Small intestine (tissue), 7 donors: Measurements from ENCODE around the gene HOXB4. TPM values are rescaled to one million over a fixed set of nuclear protein-coding genes. Genes with fewer than 3 reads are reported as not detected.
A peak's percentile ranks its signal among the peaks of the same experiment; 100 is the strongest.

Experiments
- DNase-seq, 2 donors: peaks; one replicate each; pipeline versions ENCODE4 v3.0.0 to v3.0.0-alpha.2; 2013
- FAIRE-seq: peaks from 2 replicates; lab custom pipeline; 2012; peaks lifted over from hg19 to GRCh38; lab: Jason Lieb, UNC
- H3K27ac ChIP-seq, 3 donors: one replicate each; pipeline ENCODE4 v1.5.1; 2013; ENCODE audit warnings: low read length in 2 of 3, mild to moderate bottlenecking in 2 of 3, control low read depth in 1 of 3, inconsistent platforms in 1 of 3, low read depth in 1 of 3, moderate library complexity in 1 of 3
- H3K27me3 ChIP-seq, 3 donors: one replicate each; pipeline ENCODE4 v1.6.1; 2013; ENCODE audit warnings: low read length in 3 of 3, inconsistent platforms in 1 of 3; ENCODE audit not compliant: control insufficient read depth in 3 of 3, insufficient read depth in 3 of 3
- H3K36me3 ChIP-seq, 3 donors: one replicate each; pipeline ENCODE4 v1.6.1; 2013; ENCODE audit warnings: low read length in 3 of 3, inconsistent platforms in 1 of 3, low read depth in 1 of 3, mild to moderate bottlenecking in 1 of 3, moderate library complexity in 1 of 3; ENCODE audit not compliant: control insufficient read depth in 3 of 3, insufficient read depth in 2 of 3
- H3K4me1 ChIP-seq, 3 donors: one replicate each; pipeline ENCODE4 v1.6.1; 2013; ENCODE audit warnings: low read length in 2 of 3, inconsistent platforms in 1 of 3, low read depth in 1 of 3, mild to moderate bottlenecking in 1 of 3, moderate library complexity in 1 of 3; ENCODE audit not compliant: control insufficient read depth in 3 of 3, insufficient read depth in 2 of 3
- H3K4me3 ChIP-seq, 3 donors: one replicate each; pipeline ENCODE4 v1.5.1; 2013; ENCODE audit warnings: low read length in 3 of 3, control low read depth in 1 of 3, inconsistent platforms in 1 of 3, low read depth in 1 of 3, mild to moderate bottlenecking in 1 of 3, moderate library complexity in 1 of 3
- H3K9me3 ChIP-seq, 2 donors: one replicate each; pipeline ENCODE4 v1.6.1; 2013; ENCODE audit warnings: low read depth in 1 of 2, low read length in 1 of 2; ENCODE audit not compliant: control insufficient read depth in 2 of 2, insufficient read depth in 1 of 2
- WGBS, 3 donors: extraction: QIAGEN DNeasy Blood & Tissue Kit; methylation state at CpG; one replicate each; pipeline ENCODE4 v1.1.7; 2013; 5-methylcytosine and 5-hydroxymethylcytosine counted together
- polyA plus RNA-seq, 4 donors: library from polyadenylated mRNA; stranded (reverse) in 3 of 4; unstranded in 1 of 4; fragments of 200-250 nt in 3 of 4; fragments of 120-200 nt in 1 of 4; gene quantifications; one replicate each; pipeline versions ENCODE4 v1.2.1 to v1.2.3, GENCODE V29; 2013
- donor health status: healthy with polysubstance abuse.
- donor health status: control.
- donor health status: control.
- donor health status: Bipolar disorder and iron deficiency.
- donor health status: healthy.

Gene HOXB4
- polyA plus RNA-seq, 4 donors = 0.27 to 3.1 (median 2.2) TPM; not detected in 1

DNA sequence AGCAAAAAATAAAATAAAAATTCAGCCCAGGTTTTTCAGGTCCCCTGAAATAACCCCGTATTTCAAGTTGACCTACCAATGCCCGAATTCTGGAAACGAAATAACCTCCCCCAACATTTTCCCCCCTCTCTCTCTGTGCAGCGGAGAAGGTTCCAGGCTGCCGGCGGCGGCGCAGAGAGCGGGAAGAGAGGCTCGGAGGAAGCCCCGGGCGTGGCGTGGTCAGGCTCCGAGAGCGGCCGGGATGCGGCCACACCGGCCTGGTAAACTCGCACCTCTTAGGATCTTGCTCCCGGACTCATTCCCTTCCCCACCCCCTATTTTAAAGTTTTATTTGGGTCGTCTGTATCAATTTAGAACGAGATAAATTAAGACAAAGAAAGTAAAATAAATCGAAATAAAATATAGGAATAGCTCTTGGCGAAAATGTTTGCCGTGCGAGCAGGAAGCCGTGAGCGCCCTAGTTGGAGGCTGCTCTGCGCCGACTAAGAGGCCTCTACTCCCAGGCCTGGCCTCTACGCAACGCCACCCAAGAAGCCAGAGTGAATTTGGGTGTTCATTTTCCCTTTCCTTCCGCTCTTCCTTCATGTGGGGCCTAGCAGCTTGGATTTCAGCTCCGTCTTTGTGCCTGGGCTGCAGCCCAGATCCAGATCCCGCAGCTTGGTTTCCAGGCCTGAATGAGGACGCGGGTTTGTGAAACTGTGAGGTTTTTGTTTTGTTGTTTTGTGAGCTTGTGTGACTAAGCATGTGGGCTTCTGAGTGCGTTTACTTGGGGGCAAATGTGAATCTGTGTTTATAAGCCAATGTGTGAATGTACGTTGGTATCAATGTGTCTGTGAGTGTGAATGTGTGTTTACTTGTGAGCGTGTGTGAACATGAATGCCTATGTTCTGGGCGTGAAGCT is 28.1 kb upstream of the HOXB4 start:
- no peak for FAIRE-seq
- Histone ChIP-seq H3K9me3 (peaks cover 0 to 20% of the 10 kb centered on the region in 2 donors), H3K27ac (peak overlapping the region in 1 of 3 donors; percentile 71), H3K4me1 (peaks cover 0 to 29% (median 2%) of the 10 kb centered on the region in 3 donors), H3K36me3 (peaks cover 0 to 7% (median 0%) of the 10 kb centered on the region in 3 donors), H3K27me3 (peaks cover 11 to 98% (median 23%) of the 10 kb centered on the region in 3 donors), H3K4me3 (no peak overlapping the region)
- 24 to 69% (median 50%) methylated on average over 41 of the region's 41 CpGs for WGBS, 3 donors
- no peak for DNase-seq

DNA sequence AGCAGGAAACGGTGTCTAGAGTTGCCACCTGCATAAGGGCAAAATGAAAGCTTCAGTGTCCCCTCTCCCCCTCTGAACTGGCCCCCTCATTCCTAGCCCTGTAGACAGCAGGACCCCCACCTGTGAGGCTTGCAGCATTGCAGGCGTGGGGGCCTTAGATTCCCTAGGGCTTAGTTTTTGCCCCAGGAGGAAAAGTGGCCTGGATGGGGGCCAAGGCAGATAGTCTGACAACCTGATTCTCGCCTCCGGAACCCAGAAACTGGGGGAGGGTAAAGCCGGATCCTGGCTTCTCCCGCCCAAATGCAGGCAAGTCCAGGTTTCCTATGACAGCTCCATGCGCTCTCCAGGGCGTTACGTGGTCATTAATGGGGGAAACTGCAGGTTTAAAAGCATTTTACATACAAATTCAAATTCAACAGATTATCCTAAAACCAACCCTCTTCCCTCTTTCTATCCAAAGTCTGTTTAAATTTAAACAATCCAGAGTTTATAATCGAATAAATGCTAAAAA is 27.3 kb upstream of the HOXB4 start:
- Histone ChIP-seq H3K4me3 (peak overlapping the region in 1 of 3 donors; percentile 61), H3K27me3 (peaks cover 11 to 98% (median 23%) of the 10 kb centered on the region in 3 donors), H3K9me3 (peaks cover 0 to 20% of the 10 kb centered on the region in 2 donors), H3K36me3 (peaks cover 0 to 7% (median 0%) of the 10 kb centered on the region in 3 donors), H3K4me1 (peaks cover 0 to 24% (median 2%) of the 10 kb centered on the region in 3 donors), H3K27ac (peak overlapping the region in 1 of 3 donors; percentile 71)
- no peak for DNase-seq
- FAIRE-seq = no peak
- WGBS, 3 donors = 36 to 53% (median 49%) methylated on average over 10 of the region's 10 CpGs

DNA sequence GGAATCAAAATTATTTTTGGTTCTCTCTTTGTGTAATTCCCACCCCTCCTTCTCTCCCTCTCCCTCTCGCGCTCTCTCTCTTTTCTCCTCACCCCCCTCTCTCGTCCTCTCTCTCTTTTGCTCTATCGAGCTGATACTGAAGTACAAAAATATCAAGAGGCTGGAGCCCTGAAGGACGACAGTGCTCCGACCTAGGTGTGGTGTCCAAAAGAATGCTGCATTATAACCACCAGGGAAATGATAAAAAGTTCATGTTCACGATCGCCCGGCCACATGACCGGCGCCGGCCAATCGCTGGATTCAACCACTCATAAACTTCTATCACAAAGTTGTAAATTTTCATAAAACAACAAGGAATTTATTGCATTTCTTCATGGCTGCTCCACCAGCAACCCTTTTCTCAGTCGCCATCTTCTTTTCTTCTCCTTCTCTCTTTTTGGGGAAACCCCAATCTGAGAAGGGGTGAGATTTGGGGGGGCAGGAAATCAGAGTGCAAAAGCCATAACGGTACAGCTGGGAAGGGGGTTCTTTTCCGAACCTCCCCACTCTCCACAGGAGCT is 26.7 kb upstream of the HOXB4 start, which contains the start of gene HOXB6:
TSS of gene HOXB6 (minus strand) at position 217 of the 560 bp plus-strand sequence. CDS start 6,836 bp downstream, outside the sequence.
- peak within 1 kb of the TSS in 2 of 3 donors; percentile 47 to 61 for H3K4me3 ChIP-seq
- peak within 1 kb of the TSS in 1 of 3 donors; percentile 71 for H3K27ac ChIP-seq

DNA sequence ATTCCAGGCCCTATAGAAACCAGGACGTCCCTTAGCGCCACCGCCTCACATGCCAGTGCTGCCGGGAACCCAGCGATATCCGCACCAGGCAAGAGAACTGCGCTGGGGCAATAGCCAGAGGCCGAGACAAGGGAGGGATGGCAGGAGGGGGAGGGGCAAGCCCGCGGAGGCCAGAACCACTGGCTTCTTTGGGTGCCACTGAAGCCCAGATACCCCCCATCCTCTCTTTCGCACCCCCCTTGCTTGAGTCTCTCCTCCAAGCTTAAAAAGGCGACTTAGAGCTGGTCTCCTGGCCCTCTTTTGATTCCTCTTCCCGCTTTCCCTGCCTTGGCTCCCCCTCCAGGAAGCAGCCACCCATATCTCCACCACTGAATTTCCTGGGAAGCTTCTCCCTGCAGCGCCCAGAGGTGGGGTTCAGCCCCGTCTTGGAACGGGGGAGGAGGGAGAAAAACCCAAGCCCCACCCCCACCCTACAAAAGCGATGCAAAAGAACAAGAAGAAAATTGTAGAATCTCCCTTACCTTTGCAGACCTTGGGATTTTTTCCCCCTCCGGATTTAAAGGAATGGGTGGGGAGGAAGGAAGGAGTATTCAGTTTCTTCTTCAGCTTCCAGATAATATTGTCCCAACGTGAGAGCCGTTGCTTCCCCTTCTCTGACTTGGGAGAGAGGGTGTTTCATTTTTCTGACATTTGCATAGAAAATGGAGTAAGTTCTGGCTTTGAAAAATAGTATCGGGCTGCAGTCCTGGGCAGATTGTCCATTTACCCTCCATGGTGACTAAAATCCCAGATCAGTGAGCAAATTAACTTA is 26.0 kb upstream of the HOXB4 start:
- peaks cover 0 to 14% (median 2%) of the 10 kb centered on the region in 3 donors for H3K4me1 ChIP-seq
- peak overlapping the region in 2 of 3 donors; percentile 47 to 61 for H3K4me3 ChIP-seq
- peaks cover 0 to 20% of the 10 kb centered on the region in 2 donors for H3K9me3 ChIP-seq
- H3K27me3 ChIP-seq = peaks cover 11 to 98% (median 29%) of the 10 kb centered on the region in 3 donors
- WGBS, 3 donors = 8 to 20% (median 16%) methylated on average over 19 to 21 of the region's 21 CpGs
- peak overlapping the region in 1 of 3 donors; percentile 71 for H3K27ac ChIP-seq
- FAIRE-seq (no peak), DNase-seq (no peak)
- H3K36me3 ChIP-seq = peaks cover 0 to 7% (median 0%) of the 10 kb centered on the region in 3 donors

More for the DNA sequence above, 26.7 kb upstream of the HOXB4 start, which contains the start of gene HOXB6:
- Histone ChIP-seq H3K36me3 (peaks cover 0 to 7% (median 0%) of the 10 kb centered on the region in 3 donors), H3K9me3 (peaks cover 0 to 20% of the 10 kb centered on the region in 2 donors), H3K27me3 (peaks cover 11 to 98% (median 28%) of the 10 kb centered on the region in 3 donors), H3K4me1 (peaks cover 0 to 18% (median 2%) of the 10 kb centered on the region in 3 donors)
- WGBS, 3 donors = 21 to 31% (median 24%) methylated on average over 16 of the region's 16 CpGs
- no peak for DNase-seq
- no peak for FAIRE-seq

DNA sequence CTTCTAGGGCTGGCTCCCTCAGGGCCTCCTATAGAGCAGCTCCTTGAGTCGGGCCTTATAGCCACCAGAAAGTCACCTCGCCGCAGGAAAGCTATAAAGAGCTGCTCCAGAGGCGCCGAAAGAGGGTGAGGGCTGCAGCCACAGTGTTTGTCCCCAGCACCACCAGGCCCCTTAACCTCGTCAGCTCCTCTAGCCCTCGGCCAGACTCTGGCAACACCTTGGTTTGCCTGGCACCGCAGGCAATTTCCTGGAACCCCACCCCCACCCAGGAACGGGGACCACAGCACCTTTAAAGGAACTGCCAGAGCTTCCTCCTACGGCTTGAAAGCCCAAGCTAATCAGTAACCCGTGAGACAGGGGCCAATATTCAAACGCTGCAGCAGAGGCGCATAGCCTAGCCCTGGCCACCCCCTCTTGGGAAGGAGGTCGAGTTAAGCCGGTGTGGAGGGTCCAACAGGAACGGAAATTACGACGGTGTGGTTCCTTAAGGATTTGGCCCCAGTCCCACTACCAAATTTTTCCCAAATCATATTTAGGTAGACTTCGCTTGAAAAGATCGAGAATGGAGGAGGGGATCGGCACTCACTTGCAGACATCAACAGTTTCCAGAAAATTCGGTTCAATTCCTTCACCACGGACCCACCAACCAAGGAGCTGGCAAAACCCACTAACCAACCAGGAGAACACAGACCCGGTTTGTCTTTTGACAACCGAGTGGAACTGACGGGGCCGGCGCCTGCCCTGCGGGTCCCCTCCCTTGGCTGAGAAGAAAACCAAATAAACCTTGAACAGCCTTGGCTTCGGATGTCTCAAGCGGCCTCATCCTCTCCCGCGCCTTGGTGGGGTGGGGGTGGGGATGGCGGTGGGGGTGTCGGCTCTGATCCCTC is 23.6 kb upstream of the HOXB4 start:
- FAIRE-seq (no peak), DNase-seq (peak in 1 of 2 donors; percentile 74)
- H3K9me3 ChIP-seq = peaks cover 0 to 20% of the 10 kb centered on the region in 2 donors
- no peak overlapping the region for H3K27ac ChIP-seq
- H3K4me3 ChIP-seq = peak overlapping the region in 2 of 3 donors; percentile 42 to 61
- no peaks in the 10 kb centered on the region for H3K36me3 ChIP-seq
- peaks cover 0 to 25% (median 5%) of the 10 kb centered on the region in 3 donors for H3K4me1 ChIP-seq
- peaks cover 9 to 100% (median 31%) of the 10 kb centered on the region in 3 donors for H3K27me3 ChIP-seq
- WGBS, 3 donors = 11 to 38% (median 18%) methylated on average over 35 of the region's 35 CpGs

DNA sequence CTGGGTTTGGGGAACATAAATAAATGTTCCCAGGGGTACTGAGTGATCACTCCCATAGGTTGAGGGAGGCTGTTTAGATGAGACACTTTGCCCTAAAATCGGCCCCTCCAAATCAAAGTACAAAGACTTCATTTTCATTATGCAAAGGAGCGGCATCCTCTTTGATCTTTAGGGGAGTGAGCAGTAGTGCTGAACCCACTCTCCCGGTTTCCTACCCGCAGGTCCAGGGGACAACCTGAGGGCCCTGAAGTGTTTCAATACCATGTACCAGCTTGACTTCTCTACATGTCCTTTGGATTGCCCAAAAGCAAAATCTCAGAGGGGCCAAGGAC is 23.0 kb upstream of the HOXB4 start:
- H3K27ac ChIP-seq = no peak overlapping the region
- FAIRE-seq (no peak), DNase-seq (no peak)
- H3K27me3 ChIP-seq = peaks cover 4 to 100% (median 28%) of the 10 kb centered on the region in 3 donors
- peaks cover 0 to 20% of the 10 kb centered on the region in 2 donors for H3K9me3 ChIP-seq
- 19 to 64% (median 40%) methylated on average over 4 of the region's 4 CpGs for WGBS, 3 donors
- H3K4me3 ChIP-seq = no peak overlapping the region
- peaks cover 0 to 27% (median 5%) of the 10 kb centered on the region in 3 donors for H3K4me1 ChIP-seq
- H3K36me3 ChIP-seq = peaks cover 0 to 4% (median 0%) of the 10 kb centered on the region in 3 donors
